ENCODE measurements around the gene CEMP1.

DNA sequence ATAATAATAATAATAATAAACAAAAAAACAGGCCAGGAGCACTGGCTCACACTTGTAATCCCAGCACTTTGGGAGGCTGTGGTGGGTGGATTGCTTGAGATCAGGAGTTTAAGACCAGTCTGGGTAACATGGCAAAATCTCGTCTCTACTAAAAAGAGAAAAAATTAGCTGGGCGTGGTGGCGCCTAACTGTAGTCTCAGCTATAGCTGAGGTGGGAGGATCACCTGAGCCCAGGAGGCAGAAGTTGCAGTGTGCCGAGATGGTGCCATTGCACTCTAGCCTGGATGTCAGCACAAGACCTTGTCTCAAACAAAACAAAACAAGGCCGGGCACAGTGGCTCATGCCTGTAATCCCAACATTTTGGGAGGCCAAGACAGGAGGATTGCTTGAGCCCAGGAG lies 36.2 kb downstream of the CEMP1 start:
- TF ChIP-seq, protein P1, sequence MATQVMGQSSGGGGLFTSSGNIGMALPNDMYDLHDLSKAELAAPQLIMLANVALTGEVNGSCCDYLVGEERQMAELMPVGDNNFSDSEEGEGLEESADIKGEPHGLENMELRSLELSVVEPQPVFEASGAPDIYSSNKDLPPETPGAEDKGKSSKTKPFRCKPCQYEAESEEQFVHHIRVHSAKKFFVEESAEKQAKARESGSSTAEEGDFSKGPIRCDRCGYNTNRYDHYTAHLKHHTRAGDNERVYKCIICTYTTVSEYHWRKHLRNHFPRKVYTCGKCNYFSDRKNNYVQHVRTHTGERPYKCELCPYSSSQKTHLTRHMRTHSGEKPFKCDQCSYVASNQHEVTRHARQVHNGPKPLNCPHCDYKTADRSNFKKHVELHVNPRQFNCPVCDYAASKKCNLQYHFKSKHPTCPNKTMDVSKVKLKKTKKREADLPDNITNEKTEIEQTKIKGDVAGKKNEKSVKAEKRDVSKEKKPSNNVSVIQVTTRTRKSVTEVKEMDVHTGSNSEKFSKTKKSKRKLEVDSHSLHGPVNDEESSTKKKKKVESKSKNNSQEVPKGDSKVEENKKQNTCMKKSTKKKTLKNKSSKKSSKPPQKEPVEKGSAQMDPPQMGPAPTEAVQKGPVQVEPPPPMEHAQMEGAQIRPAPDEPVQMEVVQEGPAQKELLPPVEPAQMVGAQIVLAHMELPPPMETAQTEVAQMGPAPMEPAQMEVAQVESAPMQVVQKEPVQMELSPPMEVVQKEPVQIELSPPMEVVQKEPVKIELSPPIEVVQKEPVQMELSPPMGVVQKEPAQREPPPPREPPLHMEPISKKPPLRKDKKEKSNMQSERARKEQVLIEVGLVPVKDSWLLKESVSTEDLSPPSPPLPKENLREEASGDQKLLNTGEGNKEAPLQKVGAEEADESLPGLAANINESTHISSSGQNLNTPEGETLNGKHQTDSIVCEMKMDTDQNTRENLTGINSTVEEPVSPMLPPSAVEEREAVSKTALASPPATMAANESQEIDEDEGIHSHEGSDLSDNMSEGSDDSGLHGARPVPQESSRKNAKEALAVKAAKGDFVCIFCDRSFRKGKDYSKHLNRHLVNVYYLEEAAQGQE (IDR thresholded peaks at IDR 0.05; ENCODE audit: insufficient read depth in 1 of 2, low read depth in 2 of 2, low read length in 1 of 2), result no peak
- TF ChIP-seq, protein P2, sequence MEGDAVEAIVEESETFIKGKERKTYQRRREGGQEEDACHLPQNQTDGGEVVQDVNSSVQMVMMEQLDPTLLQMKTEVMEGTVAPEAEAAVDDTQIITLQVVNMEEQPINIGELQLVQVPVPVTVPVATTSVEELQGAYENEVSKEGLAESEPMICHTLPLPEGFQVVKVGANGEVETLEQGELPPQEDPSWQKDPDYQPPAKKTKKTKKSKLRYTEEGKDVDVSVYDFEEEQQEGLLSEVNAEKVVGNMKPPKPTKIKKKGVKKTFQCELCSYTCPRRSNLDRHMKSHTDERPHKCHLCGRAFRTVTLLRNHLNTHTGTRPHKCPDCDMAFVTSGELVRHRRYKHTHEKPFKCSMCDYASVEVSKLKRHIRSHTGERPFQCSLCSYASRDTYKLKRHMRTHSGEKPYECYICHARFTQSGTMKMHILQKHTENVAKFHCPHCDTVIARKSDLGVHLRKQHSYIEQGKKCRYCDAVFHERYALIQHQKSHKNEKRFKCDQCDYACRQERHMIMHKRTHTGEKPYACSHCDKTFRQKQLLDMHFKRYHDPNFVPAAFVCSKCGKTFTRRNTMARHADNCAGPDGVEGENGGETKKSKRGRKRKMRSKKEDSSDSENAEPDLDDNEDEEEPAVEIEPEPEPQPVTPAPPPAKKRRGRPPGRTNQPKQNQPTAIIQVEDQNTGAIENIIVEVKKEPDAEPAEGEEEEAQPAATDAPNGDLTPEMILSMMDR (IDR thresholded peaks at IDR 0.05), result no peak
- no peak for TF ChIP-seq POLR2AphosphoS5 (IDR thresholded peaks at IDR 0.05; ENCODE audit: low read depth, low read length)

All from Panc1 (cell line).